OCI-LY3 (cell line): Measurements from ENCODE around the gene GDPD5.

ENCODE experiments used
- CTCF ChIP-seq: fragments of 200-600, 300-600 bp; sonication (generic); IDR thresholded peaks from 2 replicates; pipeline ENCODE4 v1.5.1; 2014; ENCODE audit warnings: antibody characterized with exemption, low read length, low read depth
- EZH2phosphoT487 ChIP-seq: fragments of 200-600 bp; shearing (Covaris generic); IDR thresholded peaks from 2 replicates; pipeline ENCODE4 v1.6.1; 2018; ENCODE audit warnings: antibody characterized with exemption, mixed run types, low read depth

GRCh38 chr11:75566763-75567279, 41.1 kb upstream of the GDPD5 start:
- no peak for TF ChIP-seq CTCF
- no peak for TF ChIP-seq EZH2phosphoT487
